ENCODE results near the gene PRSS38. TPM values are rescaled to one million over a fixed set of nuclear protein-coding genes. Genes with fewer than 3 reads are reported as not detected.

PRSS38 gene
- total and polyA plus RNA-seq, 10 of the 15 experiments (the other 5 are each of a cell fraction or from before 2014, with no cell fraction given) = not detected

DNA sequence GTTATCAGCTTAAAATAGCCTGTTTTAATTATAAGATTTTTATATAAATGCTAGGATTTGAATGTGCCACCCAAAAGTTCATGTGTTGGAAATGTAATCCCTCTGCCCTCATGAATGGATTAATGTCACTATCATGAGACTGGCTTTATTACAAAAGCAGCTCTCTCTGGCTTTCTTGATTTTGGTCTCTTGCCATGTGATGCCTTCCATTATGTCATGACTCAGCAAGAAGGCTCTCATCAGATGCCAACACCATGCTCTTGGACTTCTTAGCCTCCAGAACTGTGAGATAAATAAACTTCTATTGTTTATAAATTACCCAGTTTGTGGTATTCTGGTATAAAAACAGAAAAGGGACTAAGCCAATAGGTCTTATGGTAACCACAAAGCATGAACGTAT lies 6.9 kb upstream of the PRSS38 start (continued):
- TF ChIP-seq, protein P1, sequence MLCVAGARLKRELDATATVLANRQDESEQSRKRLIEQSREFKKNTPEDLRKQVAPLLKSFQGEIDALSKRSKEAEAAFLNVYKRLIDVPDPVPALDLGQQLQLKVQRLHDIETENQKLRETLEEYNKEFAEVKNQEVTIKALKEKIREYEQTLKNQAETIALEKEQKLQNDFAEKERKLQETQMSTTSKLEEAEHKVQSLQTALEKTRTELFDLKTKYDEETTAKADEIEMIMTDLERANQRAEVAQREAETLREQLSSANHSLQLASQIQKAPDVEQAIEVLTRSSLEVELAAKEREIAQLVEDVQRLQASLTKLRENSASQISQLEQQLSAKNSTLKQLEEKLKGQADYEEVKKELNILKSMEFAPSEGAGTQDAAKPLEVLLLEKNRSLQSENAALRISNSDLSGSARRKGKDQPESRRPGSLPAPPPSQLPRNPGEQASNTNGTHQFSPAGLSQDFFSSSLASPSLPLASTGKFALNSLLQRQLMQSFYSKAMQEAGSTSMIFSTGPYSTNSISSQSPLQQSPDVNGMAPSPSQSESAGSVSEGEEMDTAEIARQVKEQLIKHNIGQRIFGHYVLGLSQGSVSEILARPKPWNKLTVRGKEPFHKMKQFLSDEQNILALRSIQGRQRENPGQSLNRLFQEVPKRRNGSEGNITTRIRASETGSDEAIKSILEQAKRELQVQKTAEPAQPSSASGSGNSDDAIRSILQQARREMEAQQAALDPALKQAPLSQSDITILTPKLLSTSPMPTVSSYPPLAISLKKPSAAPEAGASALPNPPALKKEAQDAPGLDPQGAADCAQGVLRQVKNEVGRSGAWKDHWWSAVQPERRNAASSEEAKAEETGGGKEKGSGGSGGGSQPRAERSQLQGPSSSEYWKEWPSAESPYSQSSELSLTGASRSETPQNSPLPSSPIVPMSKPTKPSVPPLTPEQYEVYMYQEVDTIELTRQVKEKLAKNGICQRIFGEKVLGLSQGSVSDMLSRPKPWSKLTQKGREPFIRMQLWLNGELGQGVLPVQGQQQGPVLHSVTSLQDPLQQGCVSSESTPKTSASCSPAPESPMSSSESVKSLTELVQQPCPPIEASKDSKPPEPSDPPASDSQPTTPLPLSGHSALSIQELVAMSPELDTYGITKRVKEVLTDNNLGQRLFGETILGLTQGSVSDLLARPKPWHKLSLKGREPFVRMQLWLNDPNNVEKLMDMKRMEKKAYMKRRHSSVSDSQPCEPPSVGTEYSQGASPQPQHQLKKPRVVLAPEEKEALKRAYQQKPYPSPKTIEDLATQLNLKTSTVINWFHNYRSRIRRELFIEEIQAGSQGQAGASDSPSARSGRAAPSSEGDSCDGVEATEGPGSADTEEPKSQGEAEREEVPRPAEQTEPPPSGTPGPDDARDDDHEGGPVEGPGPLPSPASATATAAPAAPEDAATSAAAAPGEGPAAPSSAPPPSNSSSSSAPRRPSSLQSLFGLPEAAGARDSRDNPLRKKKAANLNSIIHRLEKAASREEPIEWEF (IDR thresholded peaks at IDR 0.05; ENCODE audit: insufficient replicate concordance, low read depth, low read length) = no peak
- no peak for TF ChIP-seq BMI1 (IDR thresholded peaks at IDR 0.05; ENCODE audit: borderline replicate concordance)
- TF ChIP-seq, protein P2, sequence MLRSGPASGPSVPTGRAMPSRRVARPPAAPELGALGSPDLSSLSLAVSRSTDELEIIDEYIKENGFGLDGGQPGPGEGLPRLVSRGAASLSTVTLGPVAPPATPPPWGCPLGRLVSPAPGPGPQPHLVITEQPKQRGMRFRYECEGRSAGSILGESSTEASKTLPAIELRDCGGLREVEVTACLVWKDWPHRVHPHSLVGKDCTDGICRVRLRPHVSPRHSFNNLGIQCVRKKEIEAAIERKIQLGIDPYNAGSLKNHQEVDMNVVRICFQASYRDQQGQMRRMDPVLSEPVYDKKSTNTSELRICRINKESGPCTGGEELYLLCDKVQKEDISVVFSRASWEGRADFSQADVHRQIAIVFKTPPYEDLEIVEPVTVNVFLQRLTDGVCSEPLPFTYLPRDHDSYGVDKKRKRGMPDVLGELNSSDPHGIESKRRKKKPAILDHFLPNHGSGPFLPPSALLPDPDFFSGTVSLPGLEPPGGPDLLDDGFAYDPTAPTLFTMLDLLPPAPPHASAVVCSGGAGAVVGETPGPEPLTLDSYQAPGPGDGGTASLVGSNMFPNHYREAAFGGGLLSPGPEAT (IDR thresholded peaks at IDR 0.05; ENCODE audit: low read depth) = no peak

DNA sequence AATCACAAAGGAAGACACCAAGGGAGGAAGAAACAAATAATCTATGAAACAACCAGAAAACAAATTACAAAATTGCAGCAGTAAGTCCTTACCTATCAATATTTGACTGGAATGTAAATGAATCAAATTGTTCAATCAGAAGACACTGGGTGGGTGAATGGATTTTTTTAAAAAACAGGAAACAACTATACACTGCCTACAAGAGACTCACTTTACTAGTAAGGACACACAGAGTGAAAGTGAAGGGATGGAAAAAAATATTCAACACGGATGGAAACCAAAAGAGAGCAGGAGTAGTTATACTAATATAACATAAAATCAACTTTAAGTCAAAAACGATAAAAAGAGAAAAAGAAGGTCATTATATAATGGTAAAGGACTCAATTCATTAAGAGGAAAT lies 6.4 kb upstream of the PRSS38 start:
- in situ Hi-C loops (cut with MboI) (no loop called here), intact Hi-C loops (cut with micrococcal nuclease; ENCODE audit: unreplicated experiment) (no loop called here)
- WGBS (ENCODE audit: insufficient coverage, insufficient replicate concordance, low lambda C conversion rate, missing lambda C conversion rate) = 0% methylated on average over 2 of the region's 2 CpGs
- POLR2A ChIA-PET = no interaction called here
- Histone ChIP-seq H3K4me3 (no peak overlapping the region), H3K9me3 (replicated peaks; ENCODE audit: control insufficient read depth, insufficient read depth, low read length) (peaks cover 1% of the 10 kb centered on the region; the same call in 1 of the 3 replicates), H3K27me3 (replicated peaks in 1 of 2; ENCODE audit: control insufficient read depth in 2 of 2, insufficient read depth in 2 of 2, low read length in 1 of 2) (no peaks in the 10 kb centered on the region), H3K27ac (ENCODE audit: control insufficient read depth, insufficient read depth) (no peak overlapping the region), H2AFZ (ENCODE audit: control insufficient read depth, low read depth, low read length) (no peak overlapping the region), H3K79me2 (ENCODE audit: control insufficient read depth, insufficient read depth, low read length) (no peaks in the 10 kb centered on the region), H3K4me1 (ENCODE audit: control insufficient read depth, insufficient read depth, low read length) (no peaks in the 10 kb centered on the region), H3K9ac (ENCODE audit: control insufficient read depth, insufficient read depth, low read length) (no peak overlapping the region), H3K4me2 (ENCODE audit: control insufficient read depth, insufficient read depth) (no peak overlapping the region), H4K20me1 (ENCODE audit: control insufficient read depth, insufficient read depth) (no peaks in the 10 kb centered on the region), H3K36me3 (ENCODE audit: control insufficient read depth in 2 of 2, insufficient read depth in 2 of 2, low read length in 1 of 2) (no peaks in the 10 kb centered on the region)
- ATAC-seq = no peak
- no peak for FAIRE-seq
- CTCF ChIA-PET = no interaction called here
- SMC1A ChIA-PET (ENCODE audit: uncharacterized antibody, unreplicated experiment) = no interaction called here
- no TSS peak for BruUV-seq (replicated peaks)
- no peak for DNase-seq (ENCODE audit: low read depth, low spot score)
- RAD21 ChIA-PET (ENCODE audit: unreplicated experiment) = no interaction called here
- TF ChIP-seq BMI1 (IDR thresholded peaks at IDR 0.05; ENCODE audit: borderline replicate concordance) = no peak
- TF ChIP-seq, protein P3, sequence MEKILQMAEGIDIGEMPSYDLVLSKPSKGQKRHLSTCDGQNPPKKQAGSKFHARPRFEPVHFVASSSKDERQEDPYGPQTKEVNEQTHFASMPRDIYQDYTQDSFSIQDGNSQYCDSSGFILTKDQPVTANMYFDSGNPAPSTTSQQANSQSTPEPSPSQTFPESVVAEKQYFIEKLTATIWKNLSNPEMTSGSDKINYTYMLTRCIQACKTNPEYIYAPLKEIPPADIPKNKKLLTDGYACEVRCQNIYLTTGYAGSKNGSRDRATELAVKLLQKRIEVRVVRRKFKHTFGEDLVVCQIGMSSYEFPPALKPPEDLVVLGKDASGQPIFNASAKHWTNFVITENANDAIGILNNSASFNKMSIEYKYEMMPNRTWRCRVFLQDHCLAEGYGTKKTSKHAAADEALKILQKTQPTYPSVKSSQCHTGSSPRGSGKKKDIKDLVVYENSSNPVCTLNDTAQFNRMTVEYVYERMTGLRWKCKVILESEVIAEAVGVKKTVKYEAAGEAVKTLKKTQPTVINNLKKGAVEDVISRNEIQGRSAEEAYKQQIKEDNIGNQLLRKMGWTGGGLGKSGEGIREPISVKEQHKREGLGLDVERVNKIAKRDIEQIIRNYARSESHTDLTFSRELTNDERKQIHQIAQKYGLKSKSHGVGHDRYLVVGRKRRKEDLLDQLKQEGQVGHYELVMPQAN (conservative IDR thresholded peaks at IDR 0.05) = no peak
- TF ChIP-seq, protein P4, sequence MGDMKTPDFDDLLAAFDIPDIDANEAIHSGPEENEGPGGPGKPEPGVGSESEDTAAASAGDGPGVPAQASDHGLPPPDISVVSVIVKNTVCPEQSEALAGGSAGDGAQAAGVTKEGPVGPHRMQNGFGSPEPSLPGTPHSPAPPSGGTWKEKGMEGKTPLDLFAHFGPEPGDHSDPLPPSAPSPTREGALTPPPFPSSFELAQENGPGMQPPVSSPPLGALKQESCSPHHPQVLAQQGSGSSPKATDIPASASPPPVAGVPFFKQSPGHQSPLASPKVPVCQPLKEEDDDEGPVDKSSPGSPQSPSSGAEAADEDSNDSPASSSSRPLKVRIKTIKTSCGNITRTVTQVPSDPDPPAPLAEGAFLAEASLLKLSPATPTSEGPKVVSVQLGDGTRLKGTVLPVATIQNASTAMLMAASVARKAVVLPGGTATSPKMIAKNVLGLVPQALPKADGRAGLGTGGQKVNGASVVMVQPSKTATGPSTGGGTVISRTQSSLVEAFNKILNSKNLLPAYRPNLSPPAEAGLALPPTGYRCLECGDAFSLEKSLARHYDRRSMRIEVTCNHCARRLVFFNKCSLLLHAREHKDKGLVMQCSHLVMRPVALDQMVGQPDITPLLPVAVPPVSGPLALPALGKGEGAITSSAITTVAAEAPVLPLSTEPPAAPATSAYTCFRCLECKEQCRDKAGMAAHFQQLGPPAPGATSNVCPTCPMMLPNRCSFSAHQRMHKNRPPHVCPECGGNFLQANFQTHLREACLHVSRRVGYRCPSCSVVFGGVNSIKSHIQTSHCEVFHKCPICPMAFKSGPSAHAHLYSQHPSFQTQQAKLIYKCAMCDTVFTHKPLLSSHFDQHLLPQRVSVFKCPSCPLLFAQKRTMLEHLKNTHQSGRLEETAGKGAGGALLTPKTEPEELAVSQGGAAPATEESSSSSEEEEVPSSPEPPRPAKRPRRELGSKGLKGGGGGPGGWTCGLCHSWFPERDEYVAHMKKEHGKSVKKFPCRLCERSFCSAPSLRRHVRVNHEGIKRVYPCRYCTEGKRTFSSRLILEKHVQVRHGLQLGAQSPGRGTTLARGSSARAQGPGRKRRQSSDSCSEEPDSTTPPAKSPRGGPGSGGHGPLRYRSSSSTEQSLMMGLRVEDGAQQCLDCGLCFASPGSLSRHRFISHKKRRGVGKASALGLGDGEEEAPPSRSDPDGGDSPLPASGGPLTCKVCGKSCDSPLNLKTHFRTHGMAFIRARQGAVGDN (IDR thresholded peaks at IDR 0.05) = no peak
- no peak for TF ChIP-seq CBX3 (IDR thresholded peaks at IDR 0.05; ENCODE audit: borderline replicate concordance, low read depth)
- TF ChIP-seq SPI1 (IDR thresholded peaks at IDR 0.05; ENCODE audit: borderline replicate concordance, insufficient read depth, low read depth, low read length) = no peak
- no peak for TF ChIP-seq ZNF384 (IDR thresholded peaks at IDR 0.05; ENCODE audit: borderline replicate concordance, low read depth, low read length)

Measured in GM12878 (cell line).